BLaER1 (cell line): ENCODE results near the gene DHCR7.
"Not testable (repeated sequence)": the region's sequence is repeated elsewhere in the genome, so short reads cannot be mapped to it uniquely, and the experiment has no call there.

Experiments
- H3K27ac ChIP-seq: shearing (Covaris generic); formaldehyde crosslinking; 2 replicates; pipeline ENCODE4 v1.8.1; 2022
- H3K27me3 ChIP-seq: shearing (Covaris generic); formaldehyde crosslinking; 2 replicates; pipeline ENCODE4 v1.8.1; 2022
- H3K36me3 ChIP-seq: shearing (Covaris generic); formaldehyde crosslinking; 2 replicates; pipeline ENCODE4 v1.8.1; 2022
- H3K4me1 ChIP-seq: shearing (Covaris generic); formaldehyde crosslinking; 2 replicates; pipeline ENCODE4 v1.8.1; 2022
- H3K4me2 ChIP-seq: shearing (Covaris generic); formaldehyde crosslinking; 2 replicates; pipeline ENCODE4 v1.8.1; 2022
- H3K4me3 ChIP-seq: shearing (Covaris generic); formaldehyde crosslinking; 2 replicates; pipeline ENCODE4 v1.8.1; 2022
- H3K9ac ChIP-seq: shearing (Covaris generic); formaldehyde crosslinking; 2 replicates; pipeline ENCODE4 v1.8.1; 2022
- H3K9me3 ChIP-seq: shearing (Covaris generic); formaldehyde crosslinking; 2 replicates; pipeline ENCODE4 v1.8.1; 2022
- H4K20me1 ChIP-seq: shearing (Covaris generic); formaldehyde crosslinking; 2 replicates; pipeline ENCODE4 v1.8.1; 2022
- Cebpa-rat ChIP-seq: shearing (Covaris generic); IDR thresholded peaks from 2 replicates; pipeline ENCODE4 v1.8.1; 2022

DHCR7 gene

GRCh38 chr11:71425860-71426259 lies 22.3 kb downstream of the DHCR7 start:
- no peak overlapping the region for H3K9ac ChIP-seq
- no peak overlapping the region for H3K4me2 ChIP-seq
- H3K4me3 ChIP-seq, result no peak overlapping the region
- no peaks in the 10 kb centered on the region for H3K4me1 ChIP-seq
- no peaks in the 10 kb centered on the region for H3K36me3 ChIP-seq
- H3K9me3 ChIP-seq, result no peaks in the 10 kb centered on the region
- H3K27ac ChIP-seq, result no peak overlapping the region
- TF ChIP-seq Cebpa-rat, result no peak
- no peaks in the 10 kb centered on the region for H4K20me1 ChIP-seq
- no peaks in the 10 kb centered on the region for H3K27me3 ChIP-seq

GRCh38 chr11:71425409-71425808 lies 22.8 kb downstream of the DHCR7 start:
- Histone ChIP-seq H3K27ac (no peak overlapping the region), H3K4me2 (no peak overlapping the region), H3K36me3 (no peaks in the 10 kb centered on the region), H4K20me1 (no peaks in the 10 kb centered on the region), H3K27me3 (no peaks in the 10 kb centered on the region), H3K4me3 (no peak overlapping the region), H3K9ac (no peak overlapping the region), H3K4me1 (no peaks in the 10 kb centered on the region), H3K9me3 (no peaks in the 10 kb centered on the region)
- TF ChIP-seq Cebpa-rat, result no peak

GRCh38 chr11:71423181-71423790 lies 24.9 kb downstream of the DHCR7 start:
- Histone ChIP-seq H3K9me3 (no peaks in the 10 kb centered on the region), H4K20me1 (no peaks in the 10 kb centered on the region), H3K27me3 (no peaks in the 10 kb centered on the region), H3K27ac (no peak overlapping the region), H3K4me1 (no peaks in the 10 kb centered on the region), H3K36me3 (no peaks in the 10 kb centered on the region), H3K4me3 (no peak overlapping the region), H3K4me2 (no peak overlapping the region), H3K9ac (no peak overlapping the region)
- no peak for TF ChIP-seq Cebpa-rat

DNA sequence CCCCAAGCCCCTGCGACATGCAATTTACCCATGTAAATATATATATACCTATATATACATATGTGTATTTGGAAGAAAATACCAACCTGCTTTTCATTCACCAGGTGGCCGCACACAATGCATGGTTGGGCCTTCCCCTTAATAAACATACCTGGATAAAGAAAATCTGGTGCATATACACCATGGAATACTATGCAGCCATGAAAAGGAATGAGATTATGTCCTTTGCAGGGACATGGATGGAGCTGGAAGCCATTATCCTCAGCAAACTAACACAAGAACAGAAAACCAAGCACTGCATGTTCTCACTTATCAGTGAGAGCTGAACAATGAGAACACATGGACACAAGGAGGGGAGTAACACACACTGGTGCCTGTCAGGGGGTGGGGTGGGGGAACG lies 25.9 kb downstream of the DHCR7 start:
- H3K9me3 ChIP-seq, H4K20me1 ChIP-seq, H3K27ac ChIP-seq, H3K27me3 ChIP-seq, H3K4me2 ChIP-seq, H3K4me3 ChIP-seq, H3K36me3 ChIP-seq, H3K4me1 ChIP-seq, H3K9ac ChIP-seq: not testable (repeated sequence)

GRCh38 chr11:71421392-71421950 lies 26.7 kb downstream of the DHCR7 start:
- Histone ChIP-seq H3K27ac (no peak overlapping the region), H3K36me3 (no peaks in the 10 kb centered on the region), H3K4me3 (no peak overlapping the region), H4K20me1 (no peaks in the 10 kb centered on the region), H3K4me1 (no peaks in the 10 kb centered on the region), H3K4me2 (no peak overlapping the region), H3K9me3 (no peaks in the 10 kb centered on the region), H3K27me3 (no peaks in the 10 kb centered on the region), H3K9ac (no peak overlapping the region)
- TF ChIP-seq Cebpa-rat, result no peak

DNA sequence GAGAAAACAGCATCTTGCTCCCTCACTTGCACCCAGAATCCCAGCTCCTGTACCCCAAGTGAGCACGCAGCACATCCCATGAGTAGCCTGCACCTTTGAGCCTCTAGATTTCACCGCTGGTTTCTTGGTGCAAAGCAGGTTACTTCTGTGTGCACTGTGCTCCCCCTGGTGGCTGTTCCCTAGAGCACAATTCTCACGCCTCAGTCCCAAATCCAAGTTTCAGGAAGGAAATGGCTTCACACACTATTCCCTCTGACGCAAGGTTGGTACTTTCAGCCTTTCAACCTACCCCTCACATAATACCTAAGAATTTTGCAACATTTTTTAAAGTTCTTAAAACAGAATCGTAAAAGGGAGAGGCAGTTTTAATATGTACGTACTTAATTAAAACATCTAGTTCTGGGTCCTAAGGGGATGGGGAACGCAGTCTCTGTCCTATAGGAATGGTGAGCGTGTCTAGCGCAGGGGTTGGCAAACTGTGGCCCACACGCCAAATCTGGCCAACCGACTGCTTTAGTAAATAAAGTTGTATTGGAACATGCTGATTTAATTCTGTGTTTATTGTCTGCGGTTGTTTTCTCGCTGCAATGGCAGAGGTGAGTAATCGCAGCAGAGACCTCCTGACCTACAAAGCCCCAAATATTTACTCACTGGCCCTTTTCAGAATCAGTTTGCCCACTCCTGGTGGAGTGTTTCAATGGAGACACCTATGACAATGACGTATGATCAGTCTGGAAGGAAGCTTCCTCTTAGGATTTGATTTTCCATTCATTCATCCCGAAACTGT lies 27.5 kb downstream of the DHCR7 start:
- no peak overlapping the region for H3K4me3 ChIP-seq
- TF ChIP-seq Cebpa-rat, result no peak
- no peak overlapping the region for H3K4me2 ChIP-seq

DNA sequence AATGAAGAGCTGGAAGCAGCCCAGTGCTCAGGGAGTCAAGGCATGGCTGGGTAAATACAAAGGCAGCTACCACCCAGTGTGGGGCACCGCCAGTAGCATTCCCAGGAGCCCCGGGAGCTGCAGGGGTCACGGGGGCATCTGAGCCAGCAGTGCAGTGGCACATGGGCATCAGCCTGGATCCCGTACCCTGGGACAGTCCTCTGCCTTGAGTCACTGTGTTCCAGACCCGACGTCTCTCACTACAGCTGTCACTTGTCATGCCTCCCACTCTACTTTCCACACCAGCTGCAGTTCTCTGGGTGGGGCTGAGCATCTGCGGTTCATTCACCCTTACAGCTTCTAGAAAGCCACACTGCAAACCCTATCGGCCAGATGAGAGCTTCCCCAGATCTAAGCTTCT lies 29.6 kb downstream of the DHCR7 start:
- Histone ChIP-seq H3K36me3 (no peaks in the 10 kb centered on the region), H3K27me3 (no peaks in the 10 kb centered on the region), H3K9ac (no peak overlapping the region), H3K4me3 (no peak overlapping the region), H3K27ac (no peak overlapping the region), H3K9me3 (no peaks in the 10 kb centered on the region), H4K20me1 (no peaks in the 10 kb centered on the region), H3K4me2 (no peak overlapping the region), H3K4me1 (no peaks in the 10 kb centered on the region)
- TF ChIP-seq Cebpa-rat, result no peak

More for the DNA sequence above, 27.5 kb downstream of the DHCR7 start:
- H3K9me3 ChIP-seq, result no peaks in the 10 kb centered on the region
- no peaks in the 10 kb centered on the region for H3K27me3 ChIP-seq
- no peaks in the 10 kb centered on the region for H4K20me1 ChIP-seq
- no peak overlapping the region for H3K27ac ChIP-seq
- H3K9ac ChIP-seq, result no peak overlapping the region
- no peaks in the 10 kb centered on the region for H3K36me3 ChIP-seq
- no peaks in the 10 kb centered on the region for H3K4me1 ChIP-seq

GRCh38 chr11:71414645-71415044 lies 33.5 kb downstream of the DHCR7 start:
- no peak overlapping the region for H3K4me2 ChIP-seq
- no peak overlapping the region for H3K4me3 ChIP-seq
- no peak overlapping the region for H3K9ac ChIP-seq
- H3K4me1 ChIP-seq, result no peaks in the 10 kb centered on the region
- no peaks in the 10 kb centered on the region for H3K36me3 ChIP-seq
- H3K27me3 ChIP-seq, result no peaks in the 10 kb centered on the region
- H3K27ac ChIP-seq, result no peak overlapping the region
- TF ChIP-seq Cebpa-rat, result no peak
- H4K20me1 ChIP-seq, result no peaks in the 10 kb centered on the region
- H3K9me3 ChIP-seq, result no peaks in the 10 kb centered on the region

GRCh38 chr11:71410363-71410966 lies 37.7 kb downstream of the DHCR7 start:
- Histone ChIP-seq H3K9ac (no peak overlapping the region), H3K4me3 (no peak overlapping the region), H3K4me2 (no peak overlapping the region), H3K36me3 (no peaks in the 10 kb centered on the region), H4K20me1 (no peaks in the 10 kb centered on the region), H3K27me3 (no peaks in the 10 kb centered on the region), H3K9me3 (no peaks in the 10 kb centered on the region), H3K27ac (no peak overlapping the region), H3K4me1 (peaks cover 6% of the 10 kb centered on the region; the same call in 1 of the 2 replicates)
- TF ChIP-seq Cebpa-rat, result no peak

DNA sequence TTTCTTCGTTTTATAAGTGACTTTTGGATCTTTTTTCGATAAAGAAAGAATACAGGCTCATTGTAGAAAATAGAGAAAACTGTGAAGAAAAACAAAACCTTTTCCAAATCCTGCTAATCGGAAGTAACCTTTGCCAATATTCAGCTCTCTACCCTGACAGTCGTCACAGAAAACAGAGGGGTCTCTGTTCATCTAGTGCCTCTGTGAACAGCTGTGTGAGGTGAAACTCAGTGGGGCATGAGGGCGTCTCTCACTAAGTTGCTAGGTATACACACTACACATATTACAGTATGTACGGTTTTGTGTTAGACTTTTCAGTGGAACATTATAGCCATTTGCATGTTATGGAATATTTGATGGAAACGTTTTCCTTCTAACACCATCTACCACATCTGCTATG lies 39.4 kb downstream of the DHCR7 start:
- Histone ChIP-seq H3K36me3 (no peaks in the 10 kb centered on the region), H3K27me3 (no peaks in the 10 kb centered on the region), H3K4me2 (no peak overlapping the region), H3K4me1 (peaks cover 6% of the 10 kb centered on the region; the same call in 1 of the 2 replicates), H3K9me3 (no peaks in the 10 kb centered on the region), H4K20me1 (no peaks in the 10 kb centered on the region), H3K9ac (no peak overlapping the region), H3K27ac (no peak overlapping the region), H3K4me3 (no peak overlapping the region)
- TF ChIP-seq Cebpa-rat, result no peak
